Gastroesophageal sphincter (tissue), 3 donors: ENCODE measurements around the gene LBHD1.

ENCODE experiments used
- CTCF ChIP-seq, 4 experiments: fragments of 200-600 bp in 2 of 4; fragments of 450-650 bp in 2 of 4; sonication (generic) in 1 of 4; IDR thresholded peaks; one replicate each; pipeline ENCODE4 v1.5.1; 2017 to 2019; ENCODE audit warnings: antibody characterized with exemption in 4 of 4, mild to moderate bottlenecking in 2 of 4, moderate library complexity in 2 of 4
- POLR2A ChIP-seq, 2 donors: fragments of 450-650 bp; IDR thresholded peaks; one replicate each; pipeline ENCODE4 v1.6.1; 2017; ENCODE audit warnings: antibody characterized with exemption in 2 of 2, mild to moderate bottlenecking in 2 of 2, moderate library complexity in 1 of 2

GRCh38 chr11:62647609-62648005, 24.5 kb downstream of the LBHD1 start:
- TF ChIP-seq POLR2A (IDR thresholded peaks at IDR 0.05), result no peak
- no peak for TF ChIP-seq CTCF (IDR thresholded peaks at IDR 0.05)
